K562 (cell line): ENCODE data around the gene MAGI2. TPM values are rescaled to one million over a fixed set of nuclear protein-coding genes. Genes with fewer than 3 reads are reported as not detected.

ENCODE experiments used
- ATAC-seq: fragments of 200-7000 bp; cut with Tn5 transposase; 3 replicates; pipeline ENCODE4 v1.9.1; 2020; ENCODE audit warnings: moderate library complexity
- BruUV-seq: library from RNA; stranded (reverse); fragments of 400-500 nt; replicated peaks from 2 replicates; lab custom pipeline; 2021; lab: Mats Ljungman, UMichigan
- CTCF ChIA-PET: fragments of 300-600 bp; formaldehyde crosslinking; extraction: SDS; loops from one replicate; lab custom pipeline; 2021; ENCODE audit warnings: low intra/inter-chr PET ratio; lab: Yijun Ruan, JAX
- POLR2A ChIA-PET: fragments of 300-600, 350-650 bp; sonication (Branson Sonifier 250); formaldehyde crosslinking; extraction: SDS; loops from one replicate; lab custom pipeline; 2021; ENCODE audit warnings: antibody characterized with exemption, inconsistent platforms; lab: Yijun Ruan, JAX
- DNase-seq, 4 experiments: peaks; one replicate each; pipeline versions ENCODE4 v3.0.0 to v3.0.0-alpha.2; 2011 to 2018; ENCODE audit warnings: low spot score in 3 of 4, mixed read lengths in 3 of 4; ENCODE audit errors: extremely low read depth in 1 of 4
- FAIRE-seq: peaks from 2 replicates; lab custom pipeline; 2011; peaks lifted over from hg19 to GRCh38; lab: Jason Lieb, UNC
- H2AFZ ChIP-seq: 2 replicates; pipeline ENCODE4 v1.6.0; 2011; ENCODE audit warnings: low read depth, low read length, control low read depth, inconsistent platforms
- H3K27ac ChIP-seq: fragments of 200-600 bp; 3 replicates; pipeline ENCODE4 v1.8.0; 2011; ENCODE audit warnings: low read depth, mild to moderate bottlenecking, control low read depth, inconsistent platforms, low read length, moderate library complexity, mixed read lengths; ENCODE audit errors: extremely low read depth
- H3K27me3 ChIP-seq, 2 experiments: fragments of 300-600 bp in 1 of 2; 2 replicates in 1 of 2; 3 replicates in 1 of 2; pipeline versions ENCODE4 v1.6.0 to v1.8.0; 2011; ENCODE audit warnings: inconsistent platforms in 2 of 2, low read length in 2 of 2, mild to moderate bottlenecking in 1 of 2, mixed read lengths in 1 of 2, moderate library complexity in 1 of 2; ENCODE audit not compliant: control insufficient read depth in 2 of 2, insufficient read depth in 2 of 2
- H3K36me3 ChIP-seq: fragments of 300-600 bp; 3 replicates; pipeline ENCODE4 v1.8.0; 2011; ENCODE audit warnings: mild to moderate bottlenecking, low read length, inconsistent platforms; ENCODE audit not compliant: control insufficient read depth, insufficient read depth
- H3K4me1 ChIP-seq, 2 experiments: fragments of 200-600 bp in 1 of 2; replicated peaks in 1 of 2; 2 replicates in 1 of 2; 3 replicates in 1 of 2; pipeline versions ENCODE4 v1.5.1 to v1.8.0; 2011; ENCODE audit warnings: inconsistent platforms in 2 of 2, low read length in 2 of 2, mild to moderate bottlenecking in 1 of 2, mixed read lengths in 1 of 2, moderate library complexity in 1 of 2; ENCODE audit not compliant: control insufficient read depth in 2 of 2, insufficient read depth in 2 of 2
- H3K4me2 ChIP-seq: 2 replicates; pipeline ENCODE4 v1.6.1; 2011; ENCODE audit warnings: low read length, control low read depth, inconsistent platforms, mixed read lengths; ENCODE audit not compliant: insufficient read depth
- H3K4me3 ChIP-seq: fragments of 200-600 bp; sonication (generic), shearing (Covaris generic); 2 replicates; pipeline ENCODE4 v1.5.1; 2016; ENCODE audit warnings: control low read depth, inconsistent platforms
- H3K79me2 ChIP-seq: fragments of 200-600 bp; 3 replicates; pipeline ENCODE4 v1.8.0; 2011; ENCODE audit warnings: low read length, inconsistent platforms; ENCODE audit not compliant: control insufficient read depth, insufficient read depth
- H3K9ac ChIP-seq, 2 experiments: 2 replicates each; pipeline versions ENCODE4 v1.6.0 to v1.6.1; 2011; ENCODE audit warnings: low read depth in 2 of 2, low read length in 2 of 2, control low read depth in 1 of 2, inconsistent platforms in 1 of 2, mild to moderate bottlenecking in 1 of 2, mixed read lengths in 1 of 2; ENCODE audit not compliant: insufficient read depth in 1 of 2
- H3K9me1 ChIP-seq: one replicate; pipeline ENCODE4 v1.6.0; 2011; ENCODE audit warnings: inconsistent platforms, mild to moderate bottlenecking, low read length, moderate library complexity; ENCODE audit not compliant: control insufficient read depth, insufficient read depth
- H3K9me3 ChIP-seq: replicated peaks from 2 replicates; pipeline ENCODE4 v1.5.1; 2011; ENCODE audit warnings: low read depth, low read length, inconsistent platforms; ENCODE audit not compliant: control insufficient read depth, insufficient read depth
- H4K20me1 ChIP-seq: replicated peaks from 2 replicates; pipeline ENCODE4 v1.6.1; 2011; ENCODE audit warnings: low read length, inconsistent platforms, mixed read lengths; ENCODE audit not compliant: control insufficient read depth, insufficient read depth
- BRF1 ChIP-seq: IDR thresholded peaks from 3 replicates; pipeline ENCODE4 v1.6.1; 2011; ENCODE audit warnings: borderline replicate concordance, mild to moderate bottlenecking; ENCODE audit not compliant: insufficient read length; ENCODE audit errors: extremely low read depth
- PURB ChIP-seq: sonication (generic); formaldehyde crosslinking; IDR thresholded peaks from 2 replicates; pipeline ENCODE4 v1.9.0; 2021; ENCODE audit warnings: low read depth, mild to moderate bottlenecking, missing genetic modification reagents
- WGBS: fragments of 100-300 bp; shearing (Covaris generic); methylation state at CpG from one replicate; pipeline ENCODE4 v1.1.6; 2016; ENCODE audit warnings: low coverage, mixed read lengths; ENCODE audit not compliant: insufficient coverage; ENCODE audit errors: missing lambda C conversion rate; 5-methylcytosine and 5-hydroxymethylcytosine counted together
- in situ Hi-C: fragments of 300-500 bp; cut with MboI; formaldehyde crosslinking; loops from 4 replicates; pipeline ENCODE4 v1.15.0; 2018; ENCODE audit warnings: inconsistent platforms, mixed read lengths
- intact Hi-C: fragments of 100-400 bp; cut with micrococcal nuclease; formaldehyde crosslinking; loops from 2 replicates; pipeline ENCODE4 v1.14.2; 2022
- polyA plus RNA-seq, 8 experiments: library from polyadenylated mRNA; depleted of rRNA in 4 of 8; stranded (reverse) in 5 of 8; unstranded in 3 of 8; fragments of >200 nt; fragmentation: Nextera tagmentation in 2 of 8; fragmentation: Illumina TruSeq in 1 of 8; extraction: Ambion mirVana in 2 of 8; extraction: Trizol in 1 of 8; gene quantifications; 2 replicates each; pipeline versions ENCODE4 v1.2.1 to v1.2.3, GENCODE V29; 2011 to 2014; ENCODE audit warnings: inconsistent platforms in 1 of 8, missing spikeins in 1 of 8
- total RNA-seq, 7 experiments: library from RNA; depleted of rRNA in 6 of 7; stranded (reverse); fragments of >200 nt in 6 of 7; fragmentation: Illumina TruSeq in 2 of 7; extraction: Trizol in 2 of 7; gene quantifications; 2 replicates each; pipeline versions ENCODE4 v1.2.1 to v1.2.3, GENCODE V29; 2011 to 2021; ENCODE audit warnings: low replicate concordance in 1 of 7
- TF ChIP-seq, protein P1 (sequence below): fragments of 450-650 bp; formaldehyde crosslinking; IDR thresholded peaks from 2 replicates; pipeline ENCODE4 v1.4.0; 2020; ENCODE audit warnings: mild to moderate bottlenecking, mixed read lengths
- TF ChIP-seq, protein P2 (sequence below): sonication (generic); formaldehyde crosslinking; IDR thresholded peaks from 2 replicates; pipeline ENCODE4 v1.5.0; 2020; ENCODE audit warnings: missing genetic modification reagents

MAGI2 gene
- total and polyA plus RNA-seq, 9 of the 15 experiments (the other 6 are each of a cell fraction or from before 2014, with no cell fraction given), result 0.27 to 1.4 (median 0.70) TPM

GRCh38 chr7:78052112-78052511 is 1401.4 kb downstream of the MAGI2 start:
- H2AFZ ChIP-seq, result no peak overlapping the region
- no peak overlapping the region for H3K4me3 ChIP-seq
- no peak overlapping the region for H3K9ac ChIP-seq
- H3K79me2 ChIP-seq, result no peaks in the 10 kb centered on the region
- FAIRE-seq, result no peak
- H4K20me1 ChIP-seq, result no peaks in the 10 kb centered on the region
- peaks cover 6 to 15% of the 10 kb centered on the region in 2 experiments; a peak in 4 of 5 replicates for H3K27me3 ChIP-seq
- intact Hi-C loops, result no loop called here
- CTCF ChIA-PET, result interaction anchor here (0.6 kb wide), 1 partner anchor 74 kb away, joined by 3 read pairs; no protein-coding TSS in a partner anchor
- WGBS, result 5% methylated on average over 7 of the region's 7 CpGs
- no peak overlapping the region for H3K4me2 ChIP-seq
- TF ChIP-seq, protein P1, sequence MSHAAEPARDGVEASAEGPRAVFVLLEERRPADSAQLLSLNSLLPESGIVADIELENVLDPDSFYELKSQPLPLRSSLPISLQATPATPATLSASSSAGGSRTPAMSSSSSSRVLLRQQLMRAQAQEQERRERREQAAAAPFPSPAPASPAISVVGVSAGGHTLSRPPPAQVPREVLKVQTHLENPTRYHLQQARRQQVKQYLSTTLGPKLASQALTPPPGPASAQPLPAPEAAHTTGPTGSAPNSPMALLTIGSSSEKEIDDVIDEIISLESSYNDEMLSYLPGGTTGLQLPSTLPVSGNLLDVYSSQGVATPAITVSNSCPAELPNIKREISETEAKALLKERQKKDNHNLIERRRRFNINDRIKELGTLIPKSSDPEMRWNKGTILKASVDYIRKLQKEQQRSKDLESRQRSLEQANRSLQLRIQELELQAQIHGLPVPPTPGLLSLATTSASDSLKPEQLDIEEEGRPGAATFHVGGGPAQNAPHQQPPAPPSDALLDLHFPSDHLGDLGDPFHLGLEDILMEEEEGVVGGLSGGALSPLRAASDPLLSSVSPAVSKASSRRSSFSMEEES, result peak; percentile 26; the same call in 1 of the 2 replicates
- TF ChIP-seq, protein P2, sequence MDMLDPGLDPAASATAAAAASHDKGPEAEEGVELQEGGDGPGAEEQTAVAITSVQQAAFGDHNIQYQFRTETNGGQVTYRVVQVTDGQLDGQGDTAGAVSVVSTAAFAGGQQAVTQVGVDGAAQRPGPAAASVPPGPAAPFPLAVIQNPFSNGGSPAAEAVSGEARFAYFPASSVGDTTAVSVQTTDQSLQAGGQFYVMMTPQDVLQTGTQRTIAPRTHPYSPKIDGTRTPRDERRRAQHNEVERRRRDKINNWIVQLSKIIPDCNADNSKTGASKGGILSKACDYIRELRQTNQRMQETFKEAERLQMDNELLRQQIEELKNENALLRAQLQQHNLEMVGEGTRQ (CRISPR knock-in tag), result peak; percentile 44; the same call in 1 of the 2 replicates
- no peak for TF ChIP-seq PURB (CRISPR knock-in tag)
- no peak for TF ChIP-seq BRF1
- TF ChIP-seq, all 486 proteins: peak for 2
- H3K36me3 ChIP-seq, result no peaks in the 10 kb centered on the region
- in situ Hi-C loops, result no loop called here
- H3K27ac ChIP-seq, result no peak overlapping the region
- POLR2A ChIA-PET, result interaction anchor here (0.6 kb wide), 3 partner anchors 11 to 401 kb away, joined by 3 read pairs; no protein-coding TSS in a partner anchor
- no TSS peak for BruUV-seq
- no peaks in the 10 kb centered on the region for H3K9me3 ChIP-seq
- H3K9me1 ChIP-seq, result no peaks in the 10 kb centered on the region
- ATAC-seq (no peak), DNase-seq (no peak)
- H3K4me1 ChIP-seq, result no peaks in the 10 kb centered on the region
